Psoas muscle (tissue), 8 donors: ENCODE measurements around the gene TUT7. TPM values are rescaled to one million over a fixed set of nuclear protein-coding genes. Genes with fewer than 3 reads are reported as not detected.

ENCODE experiments used
- ATAC-seq, 4 donors: fragments of 200-7000 bp; cut with Tn5 transposase; one replicate each; pipeline ENCODE4 v1.9.1; 2020; ENCODE audit warnings: moderate library complexity in 3 of 4, mild to moderate bottlenecking in 2 of 4
- DNase-seq, 2 donors: peaks; one replicate each; pipeline ENCODE4 v3.0.0-alpha.2; 2020
- H3K27ac ChIP-seq: fragments of 200-600 bp; one replicate; pipeline ENCODE4 v1.8.0; 2022
- H3K27me3 ChIP-seq, 3 donors: fragments of 200-600 bp in 1 of 3; one replicate each; pipeline versions ENCODE4 v1.6.1 to v1.8.0; 2013 to 2022; ENCODE audit warnings: low read length in 2 of 3, mild to moderate bottlenecking in 2 of 3, moderate library complexity in 1 of 3; ENCODE audit not compliant: insufficient read depth in 3 of 3
- H3K36me3 ChIP-seq, 2 donors: fragments of 200-600 bp in 1 of 2; one replicate each; pipeline versions ENCODE4 v1.6.1 to v1.8.0; 2013 to 2022; ENCODE audit warnings: low read depth in 1 of 2, mild to moderate bottlenecking in 1 of 2, moderate library complexity in 1 of 2; ENCODE audit not compliant: insufficient read depth in 1 of 2
- H3K4me1 ChIP-seq: fragments of 200-600 bp; one replicate; pipeline ENCODE4 v1.8.0; 2022
- H3K4me3 ChIP-seq: fragments of 200-600 bp; one replicate; pipeline ENCODE4 v1.8.0; 2022; ENCODE audit warnings: mild to moderate bottlenecking
- H3K9me3 ChIP-seq: fragments of 200-600 bp; one replicate; pipeline ENCODE4 v1.8.0; 2022
- WGBS, 3 donors: extraction: QIAGEN DNeasy Blood & Tissue Kit; methylation state at CpG; one replicate each; pipeline versions ENCODE4 v1.1.6 to v1.1.7; 2013; 5-methylcytosine and 5-hydroxymethylcytosine counted together
- intact Hi-C, 2 donors: fragments of 100-400 bp; cut with DNase I; formaldehyde crosslinking; loops; one replicate each; pipeline versions ENCODE4 v1.11.0 to v1.14.2; 2022
- polyA plus RNA-seq, 3 donors: library from polyadenylated mRNA; stranded (reverse); fragments of 200-250 nt; gene quantifications; one replicate each; pipeline ENCODE4 v1.2.3, GENCODE V29; 2013
- total RNA-seq, 4 donors: library from RNA; stranded (reverse); fragmentation: NEBNext Ultra II Directional in 2 of 4; extraction: Animal tissue kit (Norgen Biotek cat#: 25700) in 2 of 4; gene quantifications; one replicate each; pipeline versions ENCODE4 v1.2.1 to v1.2.4, GENCODE V29; 2021 to 2023
- TF ChIP-seq, protein P1 (sequence below): fragments of 200-600 bp; IDR thresholded peaks from one replicate; pipeline ENCODE4 v1.8.0; 2022; ENCODE audit warnings: antibody characterized with exemption
- donor health status: healthy with polysubstance abuse.
- donor health status: DM: no; HTN: no; CAD: no; lungs with moderate emphysema.
- donor health status: Bipolar disorder and iron deficiency.
- donor health status: healthy.
- donor health status: DM: yes; HTN: yes; CAD: no.
- donor health status: DM: no; HTN: no; CAD: no.
- donor health status: DM: no; HTN: no; CAD: no.
- donor health status: DM: yes; HTN: yes; CAD: no.

Gene TUT7
- total and polyA plus RNA-seq, 7 donors = 9.4 to 21.3 (median 15.5) TPM

DNA sequence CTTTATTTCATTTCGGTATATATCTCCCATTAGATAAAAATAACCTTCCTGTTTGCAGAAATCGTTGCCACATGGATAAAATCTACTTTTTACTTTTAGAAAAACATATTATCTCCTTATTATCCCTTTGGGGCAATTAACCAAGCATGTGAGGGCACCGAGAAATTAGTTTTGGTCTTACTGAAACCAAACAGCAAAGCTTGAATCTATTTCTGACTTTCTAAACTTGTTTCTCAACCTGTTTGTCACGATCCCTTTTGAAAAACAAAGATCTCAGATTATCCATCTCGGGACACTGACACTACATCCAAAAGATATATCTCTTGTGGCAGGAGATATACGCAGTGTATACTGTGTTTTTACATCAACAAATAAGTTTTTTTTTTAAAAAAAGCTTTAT is 2.3 kb downstream of the TUT7 start:
- WGBS, 3 donors = 54 to 62% (median 57%) methylated on average over 6 of the region's 6 CpGs
- TF ChIP-seq, protein P1, sequence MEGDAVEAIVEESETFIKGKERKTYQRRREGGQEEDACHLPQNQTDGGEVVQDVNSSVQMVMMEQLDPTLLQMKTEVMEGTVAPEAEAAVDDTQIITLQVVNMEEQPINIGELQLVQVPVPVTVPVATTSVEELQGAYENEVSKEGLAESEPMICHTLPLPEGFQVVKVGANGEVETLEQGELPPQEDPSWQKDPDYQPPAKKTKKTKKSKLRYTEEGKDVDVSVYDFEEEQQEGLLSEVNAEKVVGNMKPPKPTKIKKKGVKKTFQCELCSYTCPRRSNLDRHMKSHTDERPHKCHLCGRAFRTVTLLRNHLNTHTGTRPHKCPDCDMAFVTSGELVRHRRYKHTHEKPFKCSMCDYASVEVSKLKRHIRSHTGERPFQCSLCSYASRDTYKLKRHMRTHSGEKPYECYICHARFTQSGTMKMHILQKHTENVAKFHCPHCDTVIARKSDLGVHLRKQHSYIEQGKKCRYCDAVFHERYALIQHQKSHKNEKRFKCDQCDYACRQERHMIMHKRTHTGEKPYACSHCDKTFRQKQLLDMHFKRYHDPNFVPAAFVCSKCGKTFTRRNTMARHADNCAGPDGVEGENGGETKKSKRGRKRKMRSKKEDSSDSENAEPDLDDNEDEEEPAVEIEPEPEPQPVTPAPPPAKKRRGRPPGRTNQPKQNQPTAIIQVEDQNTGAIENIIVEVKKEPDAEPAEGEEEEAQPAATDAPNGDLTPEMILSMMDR = no peak
- H3K9me3 ChIP-seq = no peaks in the 10 kb centered on the region
- H3K27me3 ChIP-seq = no peaks in the 10 kb centered on the region
- H3K4me1 ChIP-seq = peaks cover 60% of the 10 kb centered on the region
- peak overlapping the region; percentile 94 for H3K27ac ChIP-seq
- H3K4me3 ChIP-seq = peak overlapping the region; percentile 83
- ATAC-seq (no peak), DNase-seq (no peak)
- H3K36me3 ChIP-seq = peaks cover 4 to 20% of the 10 kb centered on the region in 2 donors
- intact Hi-C loops = loop anchor here (5.0 to 10.0 kb wide), 2 partner anchors 70 to 607 kb away; partner anchors contain the start of genes AGTPBP1 (in 1 of the 2) and ISCA1 (in 1 of the 2)

DNA sequence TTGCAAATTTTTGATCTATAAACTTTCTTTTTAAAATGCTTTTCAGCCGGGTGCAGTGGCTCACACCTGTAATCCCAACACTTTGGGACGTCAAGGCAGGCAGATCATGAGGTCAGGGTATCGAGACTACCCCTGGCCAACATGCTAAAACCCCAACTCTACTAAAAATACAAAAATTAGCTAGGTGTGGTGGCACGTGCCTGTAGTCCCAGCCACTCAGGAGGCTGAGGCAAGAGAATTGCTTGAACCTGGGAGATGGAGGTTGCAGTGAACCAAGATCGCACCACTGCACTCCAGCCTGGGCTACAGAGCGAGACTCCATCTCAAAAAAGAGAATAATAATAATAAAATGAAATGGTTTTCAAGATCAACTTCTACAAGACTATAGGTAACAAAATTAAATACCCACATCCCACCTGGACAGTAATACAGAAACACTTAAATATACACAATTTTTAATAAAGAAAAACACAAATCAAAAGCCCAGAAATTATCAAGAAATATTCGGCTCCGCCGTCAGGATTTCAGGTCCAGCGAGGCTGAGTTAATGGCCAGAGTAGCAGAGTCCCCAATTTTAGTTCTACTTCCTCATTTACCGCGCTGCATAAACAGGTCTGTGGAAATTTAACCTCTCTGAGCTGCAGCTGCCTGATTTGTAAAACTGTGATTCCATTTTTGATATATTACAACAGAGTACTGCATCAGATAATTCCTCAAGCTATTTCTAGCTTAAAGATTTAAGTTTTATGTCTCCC is 4.0 kb downstream of the TUT7 start:
- DNase-seq = no peak
- Histone ChIP-seq H3K9me3 (no peaks in the 10 kb centered on the region), H3K27ac (no peak overlapping the region), H3K4me1 (peaks cover 63% of the 10 kb centered on the region), H3K27me3 (no peaks in the 10 kb centered on the region), H3K36me3 (peaks cover 4 to 34% of the 10 kb centered on the region in 2 donors), H3K4me3 (peak overlapping the region; percentile 24)
- intact Hi-C loops = loop anchor here (5.0 to 10.0 kb wide), 2 partner anchors 68 to 605 kb away; partner anchors contain the start of genes AGTPBP1 (in 1 of the 2) and ISCA1 (in 1 of the 2)
- TF ChIP-seq, protein P1 = no peak
- ATAC-seq = no peak
- 85 to 88% (median 86%) methylated on average over 12 of the region's 12 CpGs for WGBS, 3 donors

DNA sequence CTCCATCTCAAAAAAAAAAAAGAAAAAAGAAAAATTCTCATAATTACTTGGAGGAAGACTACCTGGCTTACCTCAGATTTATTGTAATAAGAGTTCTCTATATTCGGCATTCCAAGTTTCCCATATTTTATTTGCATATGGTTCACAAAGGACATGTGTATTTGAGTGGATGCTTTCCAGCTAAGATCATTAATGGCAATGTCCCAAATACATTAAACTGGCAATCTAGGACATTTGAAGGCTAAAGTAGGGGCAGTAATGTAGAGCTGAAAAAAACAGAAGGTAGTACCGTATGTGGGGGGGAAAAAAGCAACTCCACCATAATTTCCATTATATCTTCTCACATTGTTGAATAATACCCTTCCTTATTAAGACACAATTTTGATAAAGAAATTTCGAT is 4.9 kb downstream of the TUT7 start:
- TF ChIP-seq, protein P1 = no peak
- H3K27me3 ChIP-seq = no peaks in the 10 kb centered on the region
- DNase-seq (no peak), ATAC-seq (no peak)
- peaks cover 4 to 43% of the 10 kb centered on the region in 2 donors for H3K36me3 ChIP-seq
- H3K27ac ChIP-seq = no peak overlapping the region
- WGBS, 3 donors = 64 to 69% (median 68%) methylated on average over 3 of the region's 3 CpGs
- peaks cover 60% of the 10 kb centered on the region for H3K4me1 ChIP-seq
- no peak overlapping the region for H3K4me3 ChIP-seq
- intact Hi-C loops = loop anchor here in 1 of 2 donors (5.0 kb wide), 1 partner anchor 37 kb away; no protein-coding TSS in a partner anchor
- H3K9me3 ChIP-seq = no peaks in the 10 kb centered on the region

DNA sequence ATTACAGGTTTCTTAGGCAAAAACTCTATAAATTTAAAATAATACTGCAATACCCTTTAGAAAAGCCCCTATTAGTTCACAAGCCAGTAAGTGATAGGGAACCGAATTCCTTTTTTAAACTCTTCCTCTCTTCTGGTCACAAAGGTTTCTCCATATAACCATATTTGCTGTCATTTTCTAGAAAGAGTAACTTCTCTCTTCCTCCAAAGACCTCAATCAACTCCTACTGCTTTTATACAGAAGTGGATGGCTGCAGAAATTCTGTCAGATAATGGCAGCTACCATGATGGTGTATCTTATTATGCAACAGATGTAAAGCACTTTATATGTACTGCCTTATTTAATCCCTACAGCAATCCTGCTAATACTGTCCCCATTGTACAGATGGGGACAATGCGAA is 6.2 kb downstream of the TUT7 start:
- H3K9me3 ChIP-seq = no peaks in the 10 kb centered on the region

More for the DNA sequence above, 6.2 kb downstream of the TUT7 start:
- WGBS, 3 donors = 68 to 88% (median 85%) methylated on average over 2 of the region's 2 CpGs
- DNase-seq (no peak), ATAC-seq (no peak)
- H3K36me3 ChIP-seq = peaks cover 4 to 56% of the 10 kb centered on the region in 2 donors
- no peaks in the 10 kb centered on the region for H3K27me3 ChIP-seq
- H3K4me1 ChIP-seq = peaks cover 56% of the 10 kb centered on the region
- intact Hi-C loops = loop anchor here in 1 of 2 donors (5.0 kb wide), 1 partner anchor 36 kb away; no protein-coding TSS in a partner anchor
- no peak overlapping the region for H3K27ac ChIP-seq
- H3K4me3 ChIP-seq = no peak overlapping the region
- TF ChIP-seq, protein P1 = no peak
